Esophagus muscularis mucosa (tissue), 4 donors: ENCODE results near the gene ANXA6. TPM values are rescaled to one million over a fixed set of nuclear protein-coding genes. Genes with fewer than 3 reads are reported as not detected.

Experiments
- DNase-seq: peaks from one replicate; pipeline ENCODE4 v3.0.0-alpha.2; 2017; ENCODE audit errors: extremely low spot score
- H3K27ac ChIP-seq, 4 donors: fragments of 200-600 bp; sonication (generic); replicated peaks in 1 of 4; 1 replicate in 3 of 4; 2 replicates in 1 of 4; pipeline ENCODE4 v1.5.1; 2016 to 2019; ENCODE audit warnings: mild to moderate bottlenecking in 1 of 4
- H3K27me3 ChIP-seq, 4 donors: fragments of 200-600 bp; sonication (generic); one replicate each; pipeline versions ENCODE4 v1.5.1 to v1.6.0; 2016 to 2019
- H3K36me3 ChIP-seq, 4 donors: fragments of 200-600 bp; sonication (generic); one replicate each; pipeline ENCODE4 v1.5.1; 2016 to 2019
- H3K4me1 ChIP-seq, 4 donors: fragments of 200-600 bp; sonication (generic); one replicate each; pipeline ENCODE4 v1.5.1; 2016 to 2019
- H3K4me3 ChIP-seq, 4 donors: fragments of 200-600 bp; sonication (generic); 1 replicate in 2 of 4; 2 replicates in 2 of 4; pipeline ENCODE4 v1.5.1; 2016 to 2019; ENCODE audit warnings: mild to moderate bottlenecking in 4 of 4, moderate library complexity in 1 of 4
- H3K9me3 ChIP-seq, 4 donors: fragments of 200-600 bp; sonication (generic); 1 replicate in 3 of 4; 2 replicates in 1 of 4; pipeline ENCODE4 v1.5.1; 2016 to 2019
- EP300 ChIP-seq: sonication (generic); formaldehyde crosslinking; IDR thresholded peaks from one replicate; pipeline ENCODE4 v1.6.1; 2017; ENCODE audit warnings: antibody characterized with exemption
- POLR2A ChIP-seq: fragments of 450-650 bp; IDR thresholded peaks from one replicate; pipeline ENCODE4 v1.6.1; 2017; ENCODE audit warnings: antibody characterized with exemption, moderate library complexity, mild to moderate bottlenecking, low read depth
- POLR2AphosphoS5 ChIP-seq, 2 donors: sonication (generic); formaldehyde crosslinking; IDR thresholded peaks; one replicate each; pipeline ENCODE4 v1.6.1; 2017; ENCODE audit warnings: antibody characterized with exemption in 2 of 2
- WGBS: methylation state at CpG from one replicate; pipeline ENCODE4 v1.1.5; 2018; 5-methylcytosine and 5-hydroxymethylcytosine counted together
- intact Hi-C: fragments of 100-400 bp; cut with DNase I; formaldehyde crosslinking; loops from one replicate; pipeline ENCODE4 v1.15.1; 2023
- total RNA-seq, 4 donors: library from RNA; depleted of rRNA; stranded (reverse); fragments of >200 nt; gene quantifications; one replicate each; pipeline versions ENCODE4 v1.1.0 to v1.2.1, GENCODE V29; 2016
- TF ChIP-seq, protein P1 (sequence below), 3 experiments: fragments of 200-600 bp in 2 of 3; fragments of 450-650 bp in 1 of 3; sonication (generic) in 2 of 3; IDR thresholded peaks; one replicate each; pipeline ENCODE4 v1.5.1; 2017 to 2019; ENCODE audit warnings: antibody characterized with exemption in 3 of 3, mild to moderate bottlenecking in 2 of 3, moderate library complexity in 1 of 3

Gene ANXA6
- total RNA-seq, 4 donors from 2014 or later: 232 to 442 (median 374) TPM

DNA sequence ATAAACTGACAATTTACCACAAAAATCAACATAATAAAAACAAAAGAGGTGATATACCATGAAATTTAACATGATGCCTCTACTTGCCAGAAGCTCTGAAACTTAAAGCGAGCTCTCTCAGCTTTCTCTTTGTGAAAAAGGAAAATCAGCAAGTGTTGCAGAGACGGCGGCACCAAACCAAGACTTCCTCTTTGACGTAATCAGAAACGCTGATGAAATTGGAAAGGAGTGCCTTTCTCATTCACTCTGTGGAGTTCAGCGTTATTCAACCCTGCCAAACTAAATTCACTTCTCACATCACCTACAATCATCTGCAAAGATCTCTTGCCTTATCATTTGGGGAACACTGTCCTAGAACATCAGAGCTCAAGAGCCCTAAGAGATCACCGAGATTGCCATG, 32.2 kb downstream of the ANXA6 start:
- DNase-seq: no peak
- intact Hi-C loops: no loop called here
- no peak overlapping the region for H3K4me3 ChIP-seq
- H3K9me3 ChIP-seq: no peaks in the 10 kb centered on the region
- peaks cover 21 to 68% (median 63%) of the 10 kb centered on the region in 4 donors for H3K4me1 ChIP-seq
- TF ChIP-seq POLR2A (no peak), POLR2AphosphoS5 (IDR thresholded peaks at IDR 0.05) (no peak)
- TF ChIP-seq, protein P1, sequence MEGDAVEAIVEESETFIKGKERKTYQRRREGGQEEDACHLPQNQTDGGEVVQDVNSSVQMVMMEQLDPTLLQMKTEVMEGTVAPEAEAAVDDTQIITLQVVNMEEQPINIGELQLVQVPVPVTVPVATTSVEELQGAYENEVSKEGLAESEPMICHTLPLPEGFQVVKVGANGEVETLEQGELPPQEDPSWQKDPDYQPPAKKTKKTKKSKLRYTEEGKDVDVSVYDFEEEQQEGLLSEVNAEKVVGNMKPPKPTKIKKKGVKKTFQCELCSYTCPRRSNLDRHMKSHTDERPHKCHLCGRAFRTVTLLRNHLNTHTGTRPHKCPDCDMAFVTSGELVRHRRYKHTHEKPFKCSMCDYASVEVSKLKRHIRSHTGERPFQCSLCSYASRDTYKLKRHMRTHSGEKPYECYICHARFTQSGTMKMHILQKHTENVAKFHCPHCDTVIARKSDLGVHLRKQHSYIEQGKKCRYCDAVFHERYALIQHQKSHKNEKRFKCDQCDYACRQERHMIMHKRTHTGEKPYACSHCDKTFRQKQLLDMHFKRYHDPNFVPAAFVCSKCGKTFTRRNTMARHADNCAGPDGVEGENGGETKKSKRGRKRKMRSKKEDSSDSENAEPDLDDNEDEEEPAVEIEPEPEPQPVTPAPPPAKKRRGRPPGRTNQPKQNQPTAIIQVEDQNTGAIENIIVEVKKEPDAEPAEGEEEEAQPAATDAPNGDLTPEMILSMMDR (IDR thresholded peaks at IDR 0.05): no peak
- H3K27ac ChIP-seq: peak overlapping the region in 1 of 4 donors; percentile 1
- H3K36me3 ChIP-seq: peaks cover 48 to 98% (median 95%) of the 10 kb centered on the region in 4 donors
- WGBS: 75% methylated on average over 7 of the region's 7 CpGs
- H3K27me3 ChIP-seq: no peaks in the 10 kb centered on the region

DNA sequence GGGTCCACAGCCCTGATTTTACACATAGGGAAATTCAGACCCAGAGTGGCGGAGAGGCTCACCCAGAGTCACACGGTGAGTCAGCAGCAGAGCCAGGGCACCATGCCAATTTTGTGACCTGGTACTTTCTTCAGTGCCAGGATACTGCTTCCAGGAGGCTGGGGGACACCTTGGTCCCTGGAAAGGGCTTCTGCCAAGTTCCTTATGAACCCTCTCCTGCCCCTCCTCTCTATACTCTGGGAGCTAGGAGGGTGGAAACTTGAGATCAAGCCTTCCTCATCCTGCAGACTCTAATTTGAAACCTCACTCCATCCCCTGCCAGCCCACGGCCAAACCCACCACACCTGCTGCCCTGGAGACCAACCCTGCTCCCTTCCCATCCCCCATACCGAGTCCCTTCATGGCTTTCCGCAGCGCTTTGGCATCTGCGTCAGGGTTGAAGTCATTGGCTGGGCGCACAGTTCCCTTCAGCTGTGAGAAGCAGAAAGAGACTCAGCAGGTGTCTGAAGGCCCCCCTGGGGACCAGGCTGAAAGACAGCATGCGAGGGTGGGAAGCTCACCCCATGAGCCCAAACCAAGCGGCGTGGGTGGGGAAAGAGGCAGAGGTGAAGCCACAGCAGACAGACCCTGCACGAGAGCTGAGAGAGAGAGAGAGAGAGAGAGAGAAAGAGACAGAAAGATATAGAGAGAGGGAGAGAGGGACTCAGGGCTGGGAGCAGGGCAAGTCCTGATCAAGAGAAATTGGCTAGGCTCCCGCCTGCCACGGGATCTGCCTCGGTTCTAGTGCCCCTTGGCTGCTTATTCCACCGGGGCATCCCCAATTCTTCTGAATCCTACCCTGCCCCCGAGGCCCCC, 33.5 kb downstream of the ANXA6 start:
- intact Hi-C loops: no loop called here
- 62% methylated on average over 17 of the region's 17 CpGs for WGBS
- H3K4me3 ChIP-seq: no peak overlapping the region
- peaks cover 21 to 81% (median 76%) of the 10 kb centered on the region in 4 donors for H3K4me1 ChIP-seq
- no peak for TF ChIP-seq POLR2AphosphoS5 (IDR thresholded peaks at IDR 0.05)
- TF ChIP-seq, protein P1 (IDR thresholded peaks at IDR 0.05): no peak
- no peak for DNase-seq
- no peaks in the 10 kb centered on the region for H3K9me3 ChIP-seq
- H3K27ac ChIP-seq: peak overlapping the region; percentile 27 to 60 (median 32)
- peaks cover 42 to 98% (median 95%) of the 10 kb centered on the region in 4 donors for H3K36me3 ChIP-seq
- H3K27me3 ChIP-seq: no peaks in the 10 kb centered on the region

DNA sequence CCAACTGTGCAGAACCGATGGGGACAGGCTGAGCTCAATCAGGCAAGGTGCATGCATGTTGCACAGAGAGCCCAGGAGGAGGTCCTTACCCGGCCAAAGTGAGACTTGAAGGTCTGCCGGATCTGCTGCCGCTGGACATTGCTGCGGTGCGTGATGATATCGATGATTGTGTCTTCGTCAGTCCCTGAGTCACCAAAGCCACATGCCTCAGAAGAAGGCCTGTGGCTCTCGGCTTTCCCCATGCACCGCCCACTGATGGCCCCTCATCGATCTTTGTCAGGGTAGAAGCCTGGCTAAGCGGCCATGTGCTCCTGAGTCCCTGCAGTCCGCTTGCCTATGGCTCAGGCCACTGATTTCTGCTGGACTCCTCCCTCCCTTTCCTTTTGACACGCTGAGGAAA, 34.8 kb downstream of the ANXA6 start:
- intact Hi-C loops: no loop called here
- Histone ChIP-seq H3K4me3 (no peak overlapping the region), H3K36me3 (peaks cover 32 to 98% (median 96%) of the 10 kb centered on the region in 4 donors), H3K4me1 (peaks cover 21 to 84% (median 78%) of the 10 kb centered on the region in 4 donors), H3K27me3 (no peaks in the 10 kb centered on the region), H3K9me3 (no peaks in the 10 kb centered on the region), H3K27ac (peak overlapping the region in 3 of 4 donors; percentile 17 to 60 (median 33))
- 90% methylated on average over 6 of the region's 14 CpGs for WGBS
- no peak for DNase-seq
- TF ChIP-seq, protein P1 (IDR thresholded peaks at IDR 0.05): no peak
- TF ChIP-seq EP300 (no peak), POLR2AphosphoS5 (IDR thresholded peaks at IDR 0.05) (no peak), POLR2A (no peak)

DNA sequence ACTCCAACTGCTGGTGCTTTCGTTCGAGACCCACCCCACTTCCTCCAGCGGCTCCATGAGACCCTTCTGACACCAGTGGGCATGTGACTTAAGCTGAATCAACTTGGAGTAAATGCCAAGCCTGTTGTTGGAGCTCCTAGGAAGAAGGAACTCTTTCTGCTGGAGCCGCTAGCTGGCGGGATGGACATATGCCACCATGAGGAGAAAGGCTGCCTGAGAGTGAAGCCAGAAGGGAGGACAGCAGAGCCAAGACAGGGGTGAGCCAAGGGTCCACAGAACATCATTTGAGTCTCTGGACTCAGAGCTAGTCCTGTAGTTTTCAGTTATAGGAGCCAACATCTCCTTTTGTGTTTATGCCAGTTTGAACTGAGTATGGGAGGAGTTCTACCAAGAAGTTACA, 35.9 kb downstream of the ANXA6 start:
- intact Hi-C loops: no loop called here
- 82% methylated on average over 5 of the region's 5 CpGs for WGBS

More for the DNA sequence above, 35.9 kb downstream of the ANXA6 start:
- peaks cover 21 to 76% (median 71%) of the 10 kb centered on the region in 4 donors for H3K4me1 ChIP-seq
- peak overlapping the region in 3 of 4 donors; percentile 37 to 57 (median 55) for H3K27ac ChIP-seq
- no peaks in the 10 kb centered on the region for H3K27me3 ChIP-seq
- H3K9me3 ChIP-seq: no peaks in the 10 kb centered on the region
- DNase-seq: no peak
- H3K36me3 ChIP-seq: peaks cover 20 to 98% (median 96%) of the 10 kb centered on the region in 4 donors
- H3K4me3 ChIP-seq: no peak overlapping the region
- TF ChIP-seq POLR2A (no peak), POLR2AphosphoS5 (IDR thresholded peaks at IDR 0.05) (no peak), EP300 (no peak)
- TF ChIP-seq, protein P1 (IDR thresholded peaks at IDR 0.05): no peak
